GM18499 (cell line): ENCODE data around the gene RHBDL1.

Experiments used
- ATAC-seq: cut with Tn5 transposase; IDR thresholded peaks from one replicate; pipeline ENCODE4 v1.9.1; 2021; ENCODE audit warnings: moderate number of reproducible peaks; ENCODE audit not compliant: insufficient read depth, unreplicated experiment

Gene RHBDL1

DNA sequence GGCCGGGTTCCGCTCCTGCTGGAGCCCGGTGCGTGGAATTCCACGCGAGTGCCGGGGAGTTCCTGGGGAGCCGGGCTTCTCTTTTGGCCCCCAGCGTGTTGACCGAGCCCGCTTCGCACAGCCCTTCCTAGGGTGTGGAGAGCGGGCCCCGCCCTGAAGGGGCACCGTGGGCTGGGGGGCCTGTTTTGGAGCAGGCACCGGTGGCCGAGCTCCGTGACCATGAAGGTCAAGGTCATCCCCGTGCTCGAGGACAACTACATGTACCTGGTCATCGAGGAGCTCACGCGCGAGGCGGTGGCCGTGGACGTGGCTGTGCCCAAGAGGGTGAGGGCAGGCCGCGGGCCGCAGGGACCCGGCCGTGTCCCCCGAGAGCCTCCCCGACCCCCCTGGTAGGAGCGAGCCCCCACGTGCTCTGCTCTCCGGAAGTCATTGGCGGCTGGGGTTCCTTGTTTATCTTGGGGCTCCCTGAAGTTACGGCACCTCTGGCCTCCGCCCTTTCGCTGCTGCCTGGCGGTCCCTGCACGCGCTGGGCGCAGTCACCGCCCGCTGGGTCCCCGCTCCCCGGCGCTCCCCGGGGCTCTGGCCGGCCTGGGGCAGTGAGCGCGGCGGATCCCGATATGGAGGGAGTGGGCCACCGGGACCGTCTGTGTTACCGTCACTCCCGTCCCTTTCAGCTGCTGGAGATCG lies 52.0 kb downstream of the RHBDL1 start:
- no peak for ATAC-seq
